Dendritic cell treated with granulocyte-macrophage colony-stimulating factor and Interleukin-4, amounts not matched to agents 40 ng/mL and 50 ng/mL, for 4 days (primary cell): ENCODE measurements around the gene SYDE2.
A peak's percentile ranks its signal among the peaks of the same experiment; 100 is the strongest.
"Not testable (repeated sequence)": the region's sequence is repeated elsewhere in the genome, so short reads cannot be mapped to it uniquely, and the experiment has no call there.

Source experiments
- H3K27ac Mint-ChIP-seq: one replicate; pipeline ENCODE4 v1.8.0; 2022; ENCODE audit warnings: mild to moderate bottlenecking, mixed read lengths
- H3K27me3 Mint-ChIP-seq: one replicate; pipeline ENCODE4 v1.8.0; 2022; ENCODE audit warnings: mild to moderate bottlenecking, mixed read lengths
- H3K36me3 Mint-ChIP-seq: one replicate; pipeline ENCODE4 v1.8.0; 2022; ENCODE audit warnings: low read depth, mixed read lengths
- H3K4me1 Mint-ChIP-seq: one replicate; pipeline ENCODE4 v1.8.0; 2022; ENCODE audit warnings: low read depth, mixed read lengths
- H3K4me3 Mint-ChIP-seq: one replicate; pipeline ENCODE4 v1.8.0; 2022; ENCODE audit warnings: mild to moderate bottlenecking, moderate library complexity, mixed read lengths
- H3K9me3 Mint-ChIP-seq: one replicate; pipeline ENCODE4 v1.8.0; 2022; ENCODE audit warnings: mixed read lengths
- intact Hi-C: fragments of 100-400 bp; cut with micrococcal nuclease; formaldehyde crosslinking; loops from one replicate; pipeline ENCODE4 v1.15.0; 2022

SYDE2 gene

DNA sequence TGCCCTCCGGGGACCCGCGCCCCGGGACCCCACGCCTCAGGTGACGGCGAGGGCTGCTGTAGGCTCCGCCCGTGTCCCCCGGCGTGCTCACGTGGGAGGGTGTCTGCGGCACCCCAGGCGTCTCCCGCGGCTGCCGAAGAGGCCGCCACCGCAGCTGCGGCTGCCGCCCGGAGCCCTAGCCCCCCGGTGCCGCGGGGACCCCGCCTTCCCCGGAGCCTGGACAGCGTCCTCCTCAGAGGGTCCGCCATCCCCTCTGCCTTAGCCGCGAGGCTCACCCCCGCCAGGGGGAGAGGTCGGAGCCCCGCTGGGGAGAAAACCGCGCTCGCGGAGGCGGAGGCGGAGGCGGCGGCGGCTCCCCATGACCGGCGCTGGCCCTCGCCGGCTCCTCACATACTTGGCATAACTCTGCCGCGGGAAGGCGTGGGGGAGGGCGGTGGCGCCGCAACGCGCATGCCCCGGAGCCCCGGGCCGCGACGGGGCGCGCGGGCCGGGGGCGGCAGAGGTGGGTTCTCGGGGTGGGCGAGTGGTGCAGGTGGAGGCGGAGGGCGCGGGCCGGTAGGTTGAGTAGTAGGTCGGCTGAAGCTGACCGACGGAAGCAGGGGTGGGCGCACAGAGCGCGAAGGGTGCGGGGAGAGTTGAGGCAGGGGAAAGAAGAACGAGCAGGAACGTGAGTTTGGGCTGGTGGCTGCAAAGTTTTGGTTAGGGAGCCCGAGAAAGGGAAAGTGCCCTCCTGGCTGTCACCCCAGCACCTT is 700 bp upstream of the SYDE2 start:
- Mint-ChIP-seq H3K4me1 (peaks cover 13% of the 10 kb centered on the region), H3K4me3 (peak overlapping the region; percentile 84), H3K27me3 (peaks cover 42% of the 10 kb centered on the region), H3K9me3 (no peaks in the 10 kb centered on the region), H3K36me3 (no peaks in the 10 kb centered on the region), H3K27ac (no peak overlapping the region)
- intact Hi-C loops: loop anchor here (5.0 kb wide), 1 partner anchor 56 kb away; the partner anchor contains the start of gene C1orf52

DNA sequence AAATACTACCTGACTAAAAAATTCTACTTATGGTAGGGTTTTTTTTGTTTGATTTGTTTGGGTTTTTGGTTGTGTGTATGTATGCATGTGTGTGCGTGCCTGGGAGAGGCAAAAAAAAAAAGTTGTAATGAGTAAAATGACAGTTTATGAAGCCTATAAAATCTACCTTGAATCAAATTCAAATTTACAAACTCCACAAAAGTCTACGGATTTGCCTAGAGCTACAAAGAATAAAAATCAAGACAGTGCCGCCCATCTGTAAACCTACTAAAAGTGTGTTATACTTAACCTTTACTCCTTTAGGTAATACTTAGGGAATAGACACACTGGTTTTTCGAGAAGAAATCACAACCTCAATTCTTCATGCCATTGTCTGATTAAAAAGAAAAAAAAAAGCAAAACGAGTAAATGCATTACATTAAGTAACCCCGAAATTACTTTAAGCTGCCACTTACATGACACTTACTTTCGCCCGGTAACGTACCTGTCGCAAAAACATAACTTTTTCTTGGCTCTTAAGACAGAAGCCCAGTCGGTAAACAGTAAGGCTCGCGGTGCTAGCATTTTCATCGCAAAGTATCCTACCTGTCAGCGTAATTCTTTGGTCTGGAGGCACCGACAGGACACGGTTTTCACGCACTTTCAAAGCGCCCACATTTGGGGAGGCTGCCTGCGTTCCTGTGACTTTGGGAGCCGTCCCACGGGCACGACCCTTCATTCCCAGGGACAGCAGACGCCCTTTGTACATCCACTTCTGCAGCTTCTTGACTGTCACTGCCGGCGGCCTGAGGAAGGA is 951 bp downstream of the SYDE2 start:
- Mint-ChIP-seq H3K9me3 (no peaks in the 10 kb centered on the region), H3K36me3 (no peaks in the 10 kb centered on the region), H3K4me3 (peak overlapping the region; percentile 51), H3K27me3 (peaks cover 46% of the 10 kb centered on the region), H3K27ac (no peak overlapping the region), H3K4me1 (peaks cover 13% of the 10 kb centered on the region)
- intact Hi-C loops: loop anchor here (5.0 kb wide), 1 partner anchor 57 kb away; the partner anchor contains the start of gene C1orf52

DNA sequence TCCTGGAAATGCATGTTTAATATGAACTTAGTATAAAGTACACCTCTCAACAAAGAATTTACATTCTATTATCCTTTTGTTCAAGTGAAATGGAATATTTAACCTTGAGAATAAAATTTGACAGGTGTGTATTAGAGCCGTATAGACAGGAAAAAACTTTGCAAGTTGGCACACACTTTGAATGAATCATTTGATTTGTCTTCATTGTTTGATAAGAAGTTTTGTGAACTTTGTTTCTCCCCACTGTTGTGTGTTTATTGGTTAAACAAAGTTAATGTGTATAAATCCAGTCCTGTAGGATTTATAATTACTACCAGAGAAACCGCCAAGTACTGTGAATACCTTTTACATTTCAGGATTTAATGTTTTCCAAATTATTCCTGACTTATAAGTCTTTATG is 2.0 kb downstream of the SYDE2 start:
- Mint-ChIP-seq H3K27ac (no peak overlapping the region), H3K36me3 (no peaks in the 10 kb centered on the region), H3K27me3 (peaks cover 44% of the 10 kb centered on the region), H3K4me3 (no peak overlapping the region), H3K4me1 (peaks cover 13% of the 10 kb centered on the region), H3K9me3 (no peaks in the 10 kb centered on the region)
- intact Hi-C loops: no loop called here

DNA sequence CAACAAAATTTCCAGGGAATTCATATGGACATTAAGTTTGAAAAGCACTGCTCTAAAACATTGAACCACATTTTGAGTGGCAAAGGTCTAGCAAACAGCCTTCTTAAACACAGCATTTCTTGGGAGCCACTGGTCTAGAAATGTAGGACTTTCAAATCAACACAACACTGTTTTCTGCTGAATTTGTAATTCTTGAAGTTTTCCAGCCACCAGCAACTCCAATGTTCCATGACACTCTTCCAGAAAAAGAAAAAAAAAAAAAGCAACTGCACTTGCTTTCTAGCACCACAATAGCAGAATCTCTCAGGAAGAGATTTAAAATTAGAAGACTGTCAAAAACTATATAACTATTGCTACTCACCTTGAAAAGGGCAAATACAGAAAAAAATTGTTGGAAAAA is 4.5 kb downstream of the SYDE2 start:
- intact Hi-C loops: no loop called here
- no peaks in the 10 kb centered on the region for H3K36me3 Mint-ChIP-seq
- H3K4me1 Mint-ChIP-seq: peaks cover 5% of the 10 kb centered on the region
- no peaks in the 10 kb centered on the region for H3K9me3 Mint-ChIP-seq
- H3K27me3 Mint-ChIP-seq: peaks cover 30% of the 10 kb centered on the region
- no peak overlapping the region for H3K4me3 Mint-ChIP-seq
- H3K27ac Mint-ChIP-seq: no peak overlapping the region

DNA sequence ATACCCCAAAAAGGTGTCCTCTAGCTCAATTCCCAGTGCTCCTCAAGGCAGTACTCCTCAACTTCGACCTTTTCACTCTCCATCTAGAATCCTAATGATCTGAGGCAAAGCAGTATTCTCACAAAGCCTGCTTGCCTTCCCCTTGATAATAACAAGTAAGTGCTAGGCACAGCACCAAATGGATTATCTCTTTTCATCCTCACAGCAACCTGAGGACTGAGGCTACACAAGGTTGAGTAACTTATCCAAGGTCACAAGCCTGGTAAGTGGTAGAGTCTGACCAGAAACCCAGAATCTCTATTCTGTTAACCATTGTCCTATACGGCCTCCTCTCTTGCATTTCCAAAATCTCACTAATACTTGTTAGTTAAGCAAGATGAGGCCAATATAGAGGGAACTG is 5.1 kb downstream of the SYDE2 start:
- intact Hi-C loops: no loop called here
- H3K4me3 Mint-ChIP-seq: no peak overlapping the region
- H3K4me1 Mint-ChIP-seq: peaks cover 5% of the 10 kb centered on the region
- no peaks in the 10 kb centered on the region for H3K9me3 Mint-ChIP-seq
- H3K27me3 Mint-ChIP-seq: peaks cover 30% of the 10 kb centered on the region
- no peak overlapping the region for H3K27ac Mint-ChIP-seq
- no peaks in the 10 kb centered on the region for H3K36me3 Mint-ChIP-seq

DNA sequence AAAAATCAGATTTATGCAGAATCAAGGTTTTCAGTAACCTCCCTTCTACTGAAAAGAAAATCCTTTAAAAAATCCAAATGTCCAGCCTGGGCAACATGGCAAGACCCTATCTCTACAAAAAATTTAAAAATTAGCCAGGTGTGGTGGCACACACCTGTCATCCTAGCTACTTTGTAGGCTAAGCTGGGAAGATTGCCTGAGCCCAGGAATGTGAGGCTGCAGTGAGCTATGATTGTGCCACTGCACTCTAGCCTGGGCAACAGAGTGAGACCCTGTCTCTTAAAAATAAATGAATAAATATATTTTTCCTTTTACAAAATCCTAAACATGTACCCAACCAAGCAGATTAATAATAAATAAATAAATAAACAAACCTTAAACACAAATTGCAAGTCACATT is 8.7 kb downstream of the SYDE2 start:
- H3K9me3 Mint-ChIP-seq, intact Hi-C loops, H3K27ac Mint-ChIP-seq, H3K4me3 Mint-ChIP-seq, H3K4me1 Mint-ChIP-seq, H3K27me3 Mint-ChIP-seq, H3K36me3 Mint-ChIP-seq: not testable (repeated sequence)

DNA sequence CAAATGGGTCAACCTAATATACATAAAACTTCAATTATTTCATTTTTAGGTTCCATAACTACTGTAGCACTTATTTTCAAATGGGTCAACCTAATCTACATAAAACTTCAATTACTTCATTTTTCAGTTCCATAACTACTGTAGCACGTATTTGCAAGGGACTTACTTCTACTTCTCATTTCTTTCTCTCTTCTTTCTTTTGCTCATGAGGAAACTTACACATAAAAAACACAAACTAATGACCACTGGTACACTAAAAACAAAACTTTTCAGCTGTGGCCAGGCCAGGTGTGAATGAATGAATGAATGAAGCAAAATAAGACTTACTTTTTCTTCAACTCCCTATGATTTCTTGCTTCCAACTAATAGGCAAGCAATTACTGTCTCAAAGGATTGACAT is 11.7 kb downstream of the SYDE2 start:
- Mint-ChIP-seq H3K4me3 (no peak overlapping the region), H3K27ac (no peak overlapping the region), H3K27me3 (no peaks in the 10 kb centered on the region), H3K36me3 (no peaks in the 10 kb centered on the region), H3K4me1 (no peaks in the 10 kb centered on the region), H3K9me3 (no peaks in the 10 kb centered on the region)
- intact Hi-C loops: no loop called here

DNA sequence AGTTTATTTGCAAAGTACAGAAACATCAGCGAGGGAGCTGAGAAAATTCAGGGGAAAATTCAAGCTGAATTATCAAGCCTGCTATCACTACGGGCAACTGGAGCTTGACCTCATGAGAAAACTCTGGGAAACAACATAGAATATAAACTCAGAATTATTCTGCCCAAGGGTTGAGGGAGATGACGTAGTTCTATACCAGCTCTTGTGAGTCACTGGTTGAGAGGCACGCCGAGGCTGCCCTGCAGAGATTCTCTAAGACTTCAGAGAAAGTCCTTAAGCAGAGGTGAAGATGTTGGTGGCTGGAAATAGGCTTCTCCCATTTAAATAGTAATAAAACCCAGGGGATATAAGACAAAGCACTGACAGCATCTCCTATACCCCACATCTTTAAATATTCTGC is 12.3 kb downstream of the SYDE2 start:
- Mint-ChIP-seq H3K9me3 (no peaks in the 10 kb centered on the region), H3K4me1 (no peaks in the 10 kb centered on the region), H3K36me3 (no peaks in the 10 kb centered on the region), H3K27me3 (no peaks in the 10 kb centered on the region), H3K4me3 (no peak overlapping the region), H3K27ac (no peak overlapping the region)
- intact Hi-C loops: no loop called here

DNA sequence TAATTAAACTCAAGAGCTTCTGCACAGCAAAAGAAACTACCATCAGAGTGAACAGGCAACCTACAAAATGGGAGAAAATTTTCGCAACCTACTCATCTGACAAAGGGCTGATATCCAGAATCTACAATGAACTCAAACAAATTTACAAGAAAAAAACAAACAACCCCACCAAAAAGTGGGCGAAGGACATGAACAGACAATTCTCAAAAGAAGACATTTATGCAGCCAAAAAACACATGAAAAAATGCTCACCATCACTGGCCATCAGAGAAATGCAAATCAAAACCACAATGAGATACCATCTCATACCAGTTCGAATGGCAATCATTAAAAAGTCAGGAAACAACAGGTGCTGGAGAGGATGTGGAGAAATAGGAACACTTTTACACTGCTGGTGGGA is 13.8 kb downstream of the SYDE2 start:
- H3K9me3 Mint-ChIP-seq, H3K36me3 Mint-ChIP-seq, H3K4me3 Mint-ChIP-seq, H3K27ac Mint-ChIP-seq, intact Hi-C loops, H3K27me3 Mint-ChIP-seq, H3K4me1 Mint-ChIP-seq: not testable (repeated sequence)

DNA sequence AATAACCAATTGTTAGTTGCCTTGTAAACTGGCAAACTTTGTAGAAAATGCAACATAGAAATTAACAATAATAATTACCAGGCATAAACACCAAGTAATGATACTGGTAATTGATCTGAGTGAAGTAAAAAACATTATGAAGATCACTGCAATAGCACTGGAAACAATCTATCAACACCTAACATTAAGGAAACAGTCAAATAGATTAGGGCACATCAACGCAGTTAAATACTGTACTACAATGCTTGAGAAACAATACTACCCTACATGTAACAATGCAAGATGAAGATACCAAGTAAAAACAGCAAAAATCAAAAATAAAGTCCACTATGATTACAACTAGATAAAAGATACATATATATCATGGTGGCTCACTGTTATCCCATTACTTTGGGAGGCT is 16.6 kb downstream of the SYDE2 start:
- H3K9me3 Mint-ChIP-seq: no peaks in the 10 kb centered on the region
- H3K36me3 Mint-ChIP-seq: no peaks in the 10 kb centered on the region
- no peak overlapping the region for H3K27ac Mint-ChIP-seq
- no peak overlapping the region for H3K4me3 Mint-ChIP-seq
- intact Hi-C loops: no loop called here
- no peaks in the 10 kb centered on the region for H3K27me3 Mint-ChIP-seq
- H3K4me1 Mint-ChIP-seq: no peaks in the 10 kb centered on the region

DNA sequence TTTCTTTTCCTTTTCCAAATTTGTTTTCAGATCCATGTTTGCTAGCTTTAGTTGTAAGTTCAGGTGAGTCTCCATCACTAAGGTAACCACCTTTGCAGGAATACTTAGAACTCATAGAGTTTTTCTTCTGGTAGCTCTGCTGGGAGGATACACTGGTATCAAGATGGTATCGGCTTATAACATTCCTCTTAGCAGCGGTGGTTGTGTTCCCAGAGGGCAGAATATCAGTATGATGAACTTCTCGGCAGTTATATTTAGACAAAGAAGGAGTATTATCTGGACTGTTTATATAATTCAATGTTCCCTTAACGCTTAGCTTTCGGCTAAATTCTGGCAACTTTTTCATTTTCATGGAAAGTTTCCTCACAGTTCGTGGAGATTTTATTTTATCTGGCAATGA is 18.1 kb downstream of the SYDE2 start:
- intact Hi-C loops: no loop called here
- no peak overlapping the region for H3K4me3 Mint-ChIP-seq
- H3K4me1 Mint-ChIP-seq: no peaks in the 10 kb centered on the region

DNA sequence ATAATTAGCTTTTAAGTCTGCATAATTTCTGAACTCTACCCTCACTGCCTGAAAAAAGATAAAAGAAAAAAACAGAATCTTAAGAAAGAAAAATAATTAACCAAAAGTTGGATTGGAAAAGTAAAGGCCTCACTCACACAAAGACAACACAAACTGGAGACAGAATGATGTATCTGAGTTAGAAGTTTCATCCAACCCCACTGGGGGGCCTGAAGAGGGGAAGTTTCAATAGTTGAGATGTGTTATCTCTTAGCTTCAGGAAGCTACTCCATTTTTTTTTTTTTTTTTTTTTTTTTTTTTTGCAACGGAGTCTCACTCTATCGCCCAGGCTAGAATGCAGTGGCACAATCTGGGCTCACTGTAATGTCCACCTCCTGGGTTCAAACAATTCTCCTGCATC is 19.9 kb downstream of the SYDE2 start:
- Mint-ChIP-seq H3K9me3 (no peaks in the 10 kb centered on the region), H3K4me1 (no peaks in the 10 kb centered on the region), H3K36me3 (no peaks in the 10 kb centered on the region), H3K27me3 (no peaks in the 10 kb centered on the region), H3K27ac (no peak overlapping the region), H3K4me3 (no peak overlapping the region)
- intact Hi-C loops: no loop called here

More for the DNA sequence above, 18.1 kb downstream of the SYDE2 start:
- H3K27ac Mint-ChIP-seq: no peak overlapping the region
- no peaks in the 10 kb centered on the region for H3K36me3 Mint-ChIP-seq
- no peaks in the 10 kb centered on the region for H3K27me3 Mint-ChIP-seq
- H3K9me3 Mint-ChIP-seq: no peaks in the 10 kb centered on the region

DNA sequence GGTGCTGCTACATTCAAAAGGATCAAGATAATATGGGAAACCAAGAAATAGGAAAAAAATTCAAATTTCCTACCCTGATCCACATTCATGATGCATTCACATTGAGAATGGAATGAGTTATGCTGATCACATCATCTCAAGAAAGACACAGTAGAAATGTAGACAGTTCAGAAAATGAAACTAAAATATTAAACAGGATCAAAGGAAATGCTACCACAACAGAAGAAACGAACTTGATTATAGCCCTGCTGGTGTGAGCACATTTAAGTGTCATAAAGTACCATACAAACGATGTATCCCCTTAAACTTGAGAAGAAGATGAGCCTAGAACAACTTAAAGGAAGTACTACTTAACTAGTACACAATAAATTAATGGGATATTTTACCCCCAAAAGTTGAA is 21.3 kb downstream of the SYDE2 start:
- H3K9me3 Mint-ChIP-seq: no peaks in the 10 kb centered on the region
- no peak overlapping the region for H3K4me3 Mint-ChIP-seq
- H3K27me3 Mint-ChIP-seq: no peaks in the 10 kb centered on the region
- H3K27ac Mint-ChIP-seq: no peak overlapping the region
- intact Hi-C loops: no loop called here
- H3K36me3 Mint-ChIP-seq: no peaks in the 10 kb centered on the region
- no peaks in the 10 kb centered on the region for H3K4me1 Mint-ChIP-seq

DNA sequence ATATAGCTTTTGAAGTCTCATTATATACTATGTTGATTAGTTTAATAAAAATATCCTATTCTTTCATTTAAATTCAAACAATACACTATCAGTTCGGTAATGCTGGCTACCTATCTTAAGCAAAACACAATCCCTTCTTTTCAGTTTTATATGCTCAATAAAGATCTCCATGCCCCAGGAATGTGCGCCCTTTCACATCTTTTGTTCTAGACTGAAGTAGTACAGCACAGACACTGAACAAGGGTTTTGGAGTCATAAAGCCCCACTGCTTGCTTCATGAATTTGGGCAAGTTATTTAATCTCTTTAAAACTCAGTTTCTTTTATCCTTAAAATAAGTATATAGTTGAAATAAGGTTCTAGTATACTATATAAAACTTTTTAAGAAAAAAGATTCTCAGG is 22.4 kb downstream of the SYDE2 start:
- Mint-ChIP-seq H3K27me3 (no peaks in the 10 kb centered on the region), H3K4me3 (no peak overlapping the region), H3K9me3 (no peaks in the 10 kb centered on the region), H3K36me3 (no peaks in the 10 kb centered on the region), H3K27ac (no peak overlapping the region), H3K4me1 (no peaks in the 10 kb centered on the region)
- intact Hi-C loops: no loop called here
